ENCODE data around the gene NKG7.

Gene NKG7

GRCh38 chr19:51357952-51358351 is 14.5 kb downstream of the NKG7 start:
- no peak for DNase-seq

- no peak for DNase-seq
These were observed 16.2 kb downstream of the NKG7 start for GRCh38 chr19:51356159-51356801.

- no peak for DNase-seq
These were observed 17.7 kb downstream of the NKG7 start for GRCh38 chr19:51354742-51355148.

GRCh38 chr19:51354103-51354741 is 18.2 kb downstream of the NKG7 start:
- no peak for DNase-seq

- DNase-seq: no peak
These were observed 19.6 kb downstream of the NKG7 start for GRCh38 chr19:51352783-51353360.

- no peak for DNase-seq
These were observed 21.0 kb downstream of the NKG7 start for GRCh38 chr19:51351266-51351990.

- no peak for DNase-seq
These were observed 25.1 kb downstream of the NKG7 start for GRCh38 chr19:51347209-51347928.

- DNase-seq: no peak
These were observed 25.7 kb downstream of the NKG7 start for GRCh38 chr19:51346742-51347141.

- no peak for DNase-seq
These were observed 27.3 kb downstream of the NKG7 start for GRCh38 chr19:51345076-51345620.

GRCh38 chr19:51342631-51343569 is 29.6 kb downstream of the NKG7 start:
- no peak for DNase-seq

- no peak for DNase-seq
These were observed 30.4 kb downstream of the NKG7 start, which contains the start of gene VSIG10L for GRCh38 chr19:51341976-51342580. Gene VSIG10L, minus strand, starts transcription at chr19:51342139. Its CDS starts 15 bp downstream, at chr19:51342124.

GRCh38 chr19:51341066-51341465 is 31.4 kb downstream of the NKG7 start:
- no peak for DNase-seq

- peak; percentile 89 for DNase-seq
These were observed 32.5 kb downstream of the NKG7 start for GRCh38 chr19:51339687-51340656.

GRCh38 chr19:51339313-51339686 is 33.2 kb downstream of the NKG7 start:
- no peak for DNase-seq

- DNase-seq: peak; percentile 86
These were observed 33.7 kb downstream of the NKG7 start for GRCh38 chr19:51338563-51339312.

GRCh38 chr19:51337861-51338562 is 34.4 kb downstream of the NKG7 start:
- no peak for DNase-seq

GRCh38 chr19:51337141-51337860 is 35.2 kb downstream of the NKG7 start:
- no peak for DNase-seq

Measured in activated CD4-positive, alpha-beta T cell treated with anti-CD3 and anti-CD28 coated beads for 4 hours (primary cell).